Measurements from ENCODE around the gene ANO7.

The ANO7 gene

GRCh38 chr2:241180495-241180894 lies 8.0 kb upstream of the ANO7 start:
- DNase-seq (ENCODE audit: low read depth in 2 of 2), result no peak
- H3K4me3 ChIP-seq (replicated peaks in 1 of 2; ENCODE audit: low read depth in 2 of 2, low read length in 2 of 2), result no peak overlapping the region
- TF ChIP-seq CTCF (IDR thresholded peaks at IDR 0.05; ENCODE audit: low read depth, low read length), result no peak

DNA sequence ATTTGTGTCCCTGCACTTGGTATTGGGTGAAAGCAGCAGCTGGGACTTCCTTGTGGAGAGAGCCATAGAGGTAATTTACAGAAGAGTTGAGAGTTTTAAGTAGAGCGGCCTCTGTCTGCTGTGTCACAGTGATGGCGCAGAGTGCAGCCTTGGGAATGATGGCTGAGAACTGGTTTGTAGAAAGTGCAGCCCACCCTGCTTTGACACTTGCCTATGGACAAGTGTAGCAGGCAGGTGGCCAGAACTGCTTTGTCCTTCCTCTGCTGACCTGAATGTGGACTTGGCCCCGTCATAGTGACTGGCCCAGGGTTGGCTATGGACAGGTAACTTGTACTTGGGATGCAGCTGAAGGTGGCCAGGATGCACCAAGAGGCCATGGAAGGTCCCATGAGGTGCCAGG lies 6.4 kb upstream of the ANO7 start:
- no peak for DNase-seq (ENCODE audit: low read depth in 2 of 2)
- no peak overlapping the region for H3K4me3 ChIP-seq (replicated peaks in 1 of 2; ENCODE audit: low read depth in 2 of 2, low read length in 2 of 2)
- no peak for TF ChIP-seq CTCF (IDR thresholded peaks at IDR 0.05; ENCODE audit: low read depth, low read length)

GRCh38 chr2:241182531-241183133 lies 5.8 kb upstream of the ANO7 start:
- H3K4me3 ChIP-seq (replicated peaks in 1 of 2; ENCODE audit: low read depth in 2 of 2, low read length in 2 of 2), result no peak overlapping the region
- no peak for DNase-seq (ENCODE audit: low read depth in 2 of 2)
- no peak for TF ChIP-seq CTCF (IDR thresholded peaks at IDR 0.05; ENCODE audit: low read depth, low read length)

GRCh38 chr2:241183221-241183620 lies 5.3 kb upstream of the ANO7 start:
- no peak for DNase-seq (ENCODE audit: low read depth in 2 of 2)
- H3K4me3 ChIP-seq (replicated peaks in 1 of 2; ENCODE audit: low read depth in 2 of 2, low read length in 2 of 2), result no peak overlapping the region
- no peak for TF ChIP-seq CTCF (IDR thresholded peaks at IDR 0.05; ENCODE audit: low read depth, low read length)

GRCh38 chr2:241184901-241185300 lies 3.6 kb upstream of the ANO7 start:
- H3K4me3 ChIP-seq (replicated peaks in 1 of 2; ENCODE audit: low read depth in 2 of 2, low read length in 2 of 2), result no peak overlapping the region
- no peak for DNase-seq (ENCODE audit: low read depth in 2 of 2)
- TF ChIP-seq CTCF (IDR thresholded peaks at IDR 0.05; ENCODE audit: low read depth, low read length), result no peak

- TF ChIP-seq CTCF (IDR thresholded peaks at IDR 0.05; ENCODE audit: low read depth, low read length), result no peak
- no peak for DNase-seq (ENCODE audit: low read depth in 2 of 2)
- no peak overlapping the region for H3K4me3 ChIP-seq (replicated peaks in 1 of 2; ENCODE audit: low read depth in 2 of 2, low read length in 2 of 2)
Measured at GRCh38 chr2:241185961-241186360, 2.5 kb upstream of the ANO7 start.
